PFSK-1 (cell line): ENCODE results near the gene NDC1.

ENCODE experiments used
- FOXP2 ChIP-seq: optimal IDR thresholded peaks from 2 replicates; pipeline ENCODE3; 2011; ENCODE audit warnings: borderline replicate concordance, control low read depth, inconsistent platforms; ENCODE audit not compliant: insufficient read depth; ENCODE audit errors: extremely low read length, extremely low read depth
- POLR2AphosphoS5 ChIP-seq: IDR thresholded peaks from 2 replicates; pipeline ENCODE4 v1.6.1; 2012; ENCODE audit warnings: low read depth, mild to moderate bottlenecking, control low read depth, low read length, moderate library complexity
- SIN3A ChIP-seq: IDR thresholded peaks from 2 replicates; pipeline ENCODE4 v1.6.1; 2012; ENCODE audit warnings: mild to moderate bottlenecking, low read length, moderate library complexity, borderline replicate concordance; ENCODE audit not compliant: insufficient read depth
- TAF1 ChIP-seq: IDR thresholded peaks from 2 replicates; pipeline ENCODE4 v1.6.1; 2012; ENCODE audit warnings: low read length, control low read depth, borderline replicate concordance; ENCODE audit not compliant: insufficient read depth
- TF ChIP-seq, protein P1 (sequence below), 2 experiments: IDR thresholded peaks; 2 replicates each; pipeline versions ENCODE4 v1.6.1 to v1.8.0; 2011 to 2012; ENCODE audit warnings: low read depth in 2 of 2, low read length in 2 of 2, control low read depth in 1 of 2, inconsistent platforms in 1 of 2, mild to moderate bottlenecking in 1 of 2, moderate library complexity in 1 of 2; ENCODE audit not compliant: insufficient read depth in 1 of 2

NDC1 gene

GRCh38 chr1:53834776-53835175 lies 3.3 kb downstream of the NDC1 start:
- TF ChIP-seq TAF1 (no peak), SIN3A (no peak), FOXP2 (no peak), POLR2AphosphoS5 (no peak)
- TF ChIP-seq, protein P1, sequence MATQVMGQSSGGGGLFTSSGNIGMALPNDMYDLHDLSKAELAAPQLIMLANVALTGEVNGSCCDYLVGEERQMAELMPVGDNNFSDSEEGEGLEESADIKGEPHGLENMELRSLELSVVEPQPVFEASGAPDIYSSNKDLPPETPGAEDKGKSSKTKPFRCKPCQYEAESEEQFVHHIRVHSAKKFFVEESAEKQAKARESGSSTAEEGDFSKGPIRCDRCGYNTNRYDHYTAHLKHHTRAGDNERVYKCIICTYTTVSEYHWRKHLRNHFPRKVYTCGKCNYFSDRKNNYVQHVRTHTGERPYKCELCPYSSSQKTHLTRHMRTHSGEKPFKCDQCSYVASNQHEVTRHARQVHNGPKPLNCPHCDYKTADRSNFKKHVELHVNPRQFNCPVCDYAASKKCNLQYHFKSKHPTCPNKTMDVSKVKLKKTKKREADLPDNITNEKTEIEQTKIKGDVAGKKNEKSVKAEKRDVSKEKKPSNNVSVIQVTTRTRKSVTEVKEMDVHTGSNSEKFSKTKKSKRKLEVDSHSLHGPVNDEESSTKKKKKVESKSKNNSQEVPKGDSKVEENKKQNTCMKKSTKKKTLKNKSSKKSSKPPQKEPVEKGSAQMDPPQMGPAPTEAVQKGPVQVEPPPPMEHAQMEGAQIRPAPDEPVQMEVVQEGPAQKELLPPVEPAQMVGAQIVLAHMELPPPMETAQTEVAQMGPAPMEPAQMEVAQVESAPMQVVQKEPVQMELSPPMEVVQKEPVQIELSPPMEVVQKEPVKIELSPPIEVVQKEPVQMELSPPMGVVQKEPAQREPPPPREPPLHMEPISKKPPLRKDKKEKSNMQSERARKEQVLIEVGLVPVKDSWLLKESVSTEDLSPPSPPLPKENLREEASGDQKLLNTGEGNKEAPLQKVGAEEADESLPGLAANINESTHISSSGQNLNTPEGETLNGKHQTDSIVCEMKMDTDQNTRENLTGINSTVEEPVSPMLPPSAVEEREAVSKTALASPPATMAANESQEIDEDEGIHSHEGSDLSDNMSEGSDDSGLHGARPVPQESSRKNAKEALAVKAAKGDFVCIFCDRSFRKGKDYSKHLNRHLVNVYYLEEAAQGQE (IDR thresholded peaks at IDR 0.05; ENCODE audit: insufficient read depth in 1 of 2, low read depth in 2 of 2, low read length in 2 of 2): no peak

GRCh38 chr1:53833393-53833792 lies 4.7 kb downstream of the NDC1 start:
- TF ChIP-seq POLR2AphosphoS5: no peak
- TF ChIP-seq FOXP2: no peak
- no peak for TF ChIP-seq SIN3A
- TF ChIP-seq, protein P1 (IDR thresholded peaks at IDR 0.05; ENCODE audit: insufficient read depth in 1 of 2, low read depth in 2 of 2, low read length in 2 of 2): no peak
- TF ChIP-seq TAF1: no peak

GRCh38 chr1:53826367-53826766 lies 11.7 kb downstream of the NDC1 start:
- no peak for TF ChIP-seq POLR2AphosphoS5
- TF ChIP-seq, protein P1 (IDR thresholded peaks at IDR 0.05; ENCODE audit: insufficient read depth in 1 of 2, low read depth in 2 of 2, low read length in 2 of 2): no peak
- no peak for TF ChIP-seq TAF1
- no peak for TF ChIP-seq SIN3A
- no peak for TF ChIP-seq FOXP2

DNA sequence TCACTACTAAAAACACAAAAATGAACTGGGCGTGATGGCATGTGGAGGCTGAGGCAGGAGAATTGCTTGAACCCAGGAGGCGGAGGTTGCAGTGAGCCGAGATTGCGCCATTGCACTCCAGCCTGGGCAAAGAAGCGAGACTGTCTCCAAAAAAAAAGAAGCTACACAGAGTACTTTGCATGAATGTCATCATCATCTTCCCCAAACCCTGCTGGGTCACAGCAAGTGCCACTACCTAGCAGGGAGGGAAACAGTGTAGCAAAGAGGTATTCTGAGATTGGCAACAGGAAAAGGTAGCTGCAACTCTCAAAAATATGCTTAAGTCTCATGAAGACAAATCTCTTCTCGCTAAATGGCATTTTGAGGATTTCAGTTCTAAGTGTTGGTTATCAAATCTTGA lies 12.8 kb downstream of the NDC1 start:
- TF ChIP-seq FOXP2: no peak
- TF ChIP-seq POLR2AphosphoS5: no peak
- no peak for TF ChIP-seq SIN3A
- no peak for TF ChIP-seq TAF1
- TF ChIP-seq, protein P1 (IDR thresholded peaks at IDR 0.05; ENCODE audit: insufficient read depth in 1 of 2, low read depth in 2 of 2, low read length in 2 of 2): no peak

GRCh38 chr1:53822931-53823330 lies 15.2 kb downstream of the NDC1 start:
- TF ChIP-seq FOXP2: no peak
- TF ChIP-seq SIN3A: no peak
- TF ChIP-seq TAF1: no peak
- TF ChIP-seq, protein P1 (IDR thresholded peaks at IDR 0.05; ENCODE audit: insufficient read depth in 1 of 2, low read depth in 2 of 2, low read length in 2 of 2): no peak
- TF ChIP-seq POLR2AphosphoS5: no peak
